GM23248 (cell line): ENCODE results near the gene KLF6. TPM values are rescaled to one million over a fixed set of nuclear protein-coding genes. Genes with fewer than 3 reads are reported as not detected.

ENCODE experiments used
- DNase-seq: peaks from one replicate; pipeline ENCODE4 v3.0.0-alpha.2; 2015
- H2AFZ ChIP-seq: fragments of 200-600 bp; sonication (generic); 2 replicates; pipeline ENCODE4 v1.6.1; 2016; ENCODE audit warnings: antibody characterized with exemption
- H3F3A ChIP-seq: fragments of 200-600 bp; sonication (generic); 2 replicates; pipeline ENCODE4 v1.6.1; 2016; ENCODE audit warnings: mild to moderate bottlenecking, antibody characterized with exemption, mixed run types; ENCODE audit not compliant: insufficient read depth
- H3K27ac ChIP-seq: fragments of 200-600 bp; sonication (generic); 2 replicates; pipeline ENCODE4 v1.5.1; 2016; ENCODE audit warnings: mild to moderate bottlenecking
- H3K27me3 ChIP-seq: fragments of 200-600 bp; sonication (generic); replicated peaks from 2 replicates; pipeline ENCODE4 v1.6.1; 2016; ENCODE audit warnings: mild to moderate bottlenecking; ENCODE audit not compliant: insufficient read depth
- H3K36me3 ChIP-seq: fragments of 200-600 bp; sonication (generic); 2 replicates; pipeline ENCODE4 v1.6.1; 2016; ENCODE audit warnings: low read depth, mild to moderate bottlenecking
- H3K4me1 ChIP-seq: fragments of 200-600 bp; sonication (generic); 2 replicates; pipeline ENCODE4 v1.6.1; 2016; ENCODE audit warnings: mild to moderate bottlenecking; ENCODE audit not compliant: insufficient read depth
- H3K4me2 ChIP-seq: fragments of 200-600 bp; sonication (generic); one replicate; pipeline ENCODE4 v1.6.1; 2016; ENCODE audit warnings: mild to moderate bottlenecking; ENCODE audit not compliant: unreplicated experiment
- H3K4me3 ChIP-seq: fragments of 200-600 bp; sonication (generic); 2 replicates; pipeline ENCODE4 v1.5.1; 2016; ENCODE audit warnings: mild to moderate bottlenecking
- H3K79me2 ChIP-seq: fragments of 200-600 bp; sonication (generic); 2 replicates; pipeline ENCODE4 v1.6.1; 2016; ENCODE audit warnings: mild to moderate bottlenecking; ENCODE audit not compliant: insufficient read depth
- H3K9ac ChIP-seq: fragments of 200-600 bp; sonication (generic); 2 replicates; pipeline ENCODE4 v1.6.1; 2016; ENCODE audit warnings: mild to moderate bottlenecking
- H3K9me2 ChIP-seq: fragments of 200-600 bp; sonication (generic); 2 replicates; pipeline ENCODE4 v1.6.1; 2016; ENCODE audit warnings: mixed run types, mild to moderate bottlenecking, moderate library complexity; ENCODE audit not compliant: insufficient read depth
- H3K9me3 ChIP-seq: fragments of 200-600 bp; sonication (generic); one replicate; pipeline ENCODE4 v1.6.1; 2017; ENCODE audit warnings: low read depth
- H4K20me1 ChIP-seq: fragments of 200-600 bp; sonication (generic); 2 replicates; pipeline ENCODE4 v1.6.0; 2016; ENCODE audit not compliant: insufficient read depth
- EZH2 ChIP-seq: fragments of 200-600 bp; sonication (generic); IDR thresholded peaks from 2 replicates; pipeline ENCODE4 v1.6.1; 2018; ENCODE audit warnings: antibody characterized with exemption, mild to moderate bottlenecking; ENCODE audit not compliant: insufficient read depth, poor library complexity, severe bottlenecking
- EZH2phosphoT487 ChIP-seq: fragments of 200-600 bp; sonication (generic); IDR thresholded peaks from 2 replicates; pipeline ENCODE4 v1.6.1; 2018; ENCODE audit warnings: antibody characterized with exemption, moderate library complexity, mild to moderate bottlenecking, low read depth; ENCODE audit not compliant: insufficient read depth
- whole genome bisulfite sequencing, 2 experiments: methylation state at CpG; one replicate each; pipeline ENCODE4 v1.1.6; 2015 to 2017; ENCODE audit warnings: low lambda C conversion rate in 2 of 2, low coverage in 1 of 2; ENCODE audit errors: missing lambda C conversion rate in 2 of 2; 5-methylcytosine and 5-hydroxymethylcytosine counted together
- in situ Hi-C: fragments of 300-500 bp; cut with MboI; formaldehyde crosslinking; loops from 2 replicates; pipeline ENCODE4 v1.15.0; 2020
- polyA plus RNA-seq: library from polyadenylated mRNA; unstranded; fragments of >200 nt; fragmentation: Nextera tagmentation; extraction: Ambion mirVana; gene quantifications from 2 replicates; pipeline ENCODE4 v1.2.1, GENCODE V29; 2016
- total RNA-seq: library from RNA; depleted of rRNA; stranded (reverse); fragments of >200 nt; shearing (Covaris generic); gene quantifications from 2 replicates; pipeline ENCODE4 v1.2.3, GENCODE V29; 2014

The KLF6 gene
- total and polyA plus RNA-seq, 2 experiments from 2014 or later = 49.8 to 279 TPM

- Histone ChIP-seq H3K4me2 (no peak overlapping the region), H3K79me2 (no peaks in the 10 kb centered on the region), H3K27me3 (no peaks in the 10 kb centered on the region), H2AFZ (peak overlapping the region; percentile 2; the same call in 1 of the 2 replicates), H3F3A (peaks cover 11% of the 10 kb centered on the region; the same call in 1 of the 2 replicates), H3K27ac (no peak overlapping the region), H3K9me3 (no peaks in the 10 kb centered on the region), H4K20me1 (no peaks in the 10 kb centered on the region), H3K36me3 (no peaks in the 10 kb centered on the region), H3K9ac (no peak overlapping the region), H3K4me3 (no peak overlapping the region), H3K4me1 (peaks cover 5% of the 10 kb centered on the region; the same call in 1 of the 2 replicates), H3K9me2 (no peaks in the 10 kb centered on the region)
- no peak for DNase-seq
- WGBS, 2 experiments = 53 to 59% methylated on average over 7 of the region's 7 CpGs
- in situ Hi-C loops = no loop called here
- TF ChIP-seq EZH2 = no peak
- TF ChIP-seq EZH2phosphoT487 = no peak
These were observed 57.7 kb downstream of the KLF6 start for GRCh38 chr10:3727268-3727667.
